ENCODE results near the gene MEI1.

MEI1 gene

GRCh38 chr22:41838842-41839618, 139.7 kb downstream of the MEI1 start:
- DNase-seq (ENCODE audit: low read depth in 2 of 2, low spot score in 1 of 2): no peak

GRCh38 chr22:41840216-41840615, 140.9 kb downstream of the MEI1 start:
- no peak for DNase-seq (ENCODE audit: low read depth in 2 of 2, low spot score in 1 of 2)

- no peak for DNase-seq (ENCODE audit: low read depth in 2 of 2, low spot score in 1 of 2)
Observed at GRCh38 chr22:41841085-41841712, 141.9 kb downstream of the MEI1 start.

- no peak for DNase-seq (ENCODE audit: low read depth in 2 of 2, low spot score in 1 of 2)
Observed at GRCh38 chr22:41842996-41843970, 144.0 kb downstream of the MEI1 start.

GRCh38 chr22:41844036-41844435, 144.7 kb downstream of the MEI1 start:
- no peak for DNase-seq (ENCODE audit: low read depth in 2 of 2, low spot score in 1 of 2)

- no peak for DNase-seq (ENCODE audit: low read depth in 2 of 2, low spot score in 1 of 2)
Observed at GRCh38 chr22:41844513-41844912, 145.2 kb downstream of the MEI1 start.

- no peak for DNase-seq (ENCODE audit: low read depth in 2 of 2, low spot score in 1 of 2)
Observed at GRCh38 chr22:41845380-41846267, 146.3 kb downstream of the MEI1 start.

- no peak for DNase-seq (ENCODE audit: low read depth in 2 of 2, low spot score in 1 of 2)
Observed at GRCh38 chr22:41846268-41846987, 147.1 kb downstream of the MEI1 start.

- DNase-seq (ENCODE audit: low read depth in 2 of 2, low spot score in 1 of 2): no peak
Observed at GRCh38 chr22:41847300-41847699, 148.0 kb downstream of the MEI1 start.

GRCh38 chr22:41848468-41848867, 149.2 kb downstream of the MEI1 start:
- DNase-seq (ENCODE audit: low read depth in 2 of 2, low spot score in 1 of 2): no peak

Measured in stimulated activated CD8-positive, alpha-beta memory T cell treated with anti-CD3 and anti-CD28 coated beads, Interleukin-4, amount 100 ng/mL, for 4 hours (primary cell).